GM18951 (cell line): ENCODE results near the gene UBP1.

ENCODE experiments used
- POLR2A ChIP-seq: IDR thresholded peaks from 4 replicates; pipeline ENCODE4 v1.6.1; 2011; ENCODE audit warnings: mild to moderate bottlenecking; ENCODE audit not compliant: insufficient read length, insufficient read depth; ENCODE audit errors: extremely low read depth
- in situ Hi-C: fragments of 300-500 bp; cut with MboI; formaldehyde crosslinking; loops from one replicate; pipeline ENCODE4 v1.12.0; 2022; ENCODE audit warnings: low sequenced_read_pairs, mixed read lengths, inconsistent platforms; ENCODE audit not compliant: unreplicated experiment

Gene UBP1

GRCh38 chr3:33391255-33391995 lies 48.8 kb downstream of the UBP1 start:
- no peak for TF ChIP-seq POLR2A
- in situ Hi-C loops, result no loop called here

GRCh38 chr3:33389908-33390307 lies 50.3 kb downstream of the UBP1 start:
- in situ Hi-C loops, result no loop called here
- TF ChIP-seq POLR2A, result no peak

- in situ Hi-C loops, result no loop called here
- TF ChIP-seq POLR2A, result no peak
Observed at GRCh38 chr3:33388374-33389100, 51.7 kb downstream of the UBP1 start.

GRCh38 chr3:33386631-33387030 lies 53.6 kb downstream of the UBP1 start:
- TF ChIP-seq POLR2A, result no peak
- in situ Hi-C loops, result no loop called here

GRCh38 chr3:33385423-33385822 lies 54.8 kb downstream of the UBP1 start:
- no peak for TF ChIP-seq POLR2A
- in situ Hi-C loops, result no loop called here

GRCh38 chr3:33383951-33384350 lies 56.3 kb downstream of the UBP1 start:
- in situ Hi-C loops, result no loop called here
- TF ChIP-seq POLR2A, result no peak

GRCh38 chr3:33380653-33381052 lies 59.6 kb downstream of the UBP1 start:
- TF ChIP-seq POLR2A, result no peak
- in situ Hi-C loops, result no loop called here

GRCh38 chr3:33377931-33378330 lies 62.3 kb downstream of the UBP1 start:
- in situ Hi-C loops, result no loop called here
- no peak for TF ChIP-seq POLR2A

- no peak for TF ChIP-seq POLR2A
Observed at GRCh38 chr3:33377489-33377888, 62.7 kb downstream of the UBP1 start.

GRCh38 chr3:33373082-33373437 lies 67.1 kb downstream of the UBP1 start:
- no peak for TF ChIP-seq POLR2A
- in situ Hi-C loops, result loop anchor here (25.0 kb wide), 1 partner anchor 386 kb away; no protein-coding TSS in a partner anchor

More at GRCh38 chr3:33377489-33377888, 62.7 kb downstream of the UBP1 start:
- in situ Hi-C loops, result no loop called here

- TF ChIP-seq POLR2A, result no peak
- in situ Hi-C loops, result loop anchor here (25.0 kb wide), 1 partner anchor 385 kb away; no protein-coding TSS in a partner anchor
Observed at GRCh38 chr3:33372218-33373081, 67.8 kb downstream of the UBP1 start.

GRCh38 chr3:33364531-33365128 lies 75.6 kb downstream of the UBP1 start:
- TF ChIP-seq POLR2A, result no peak
- in situ Hi-C loops, result loop anchor here (10.0 to 25.0 kb wide), 2 partner anchors 210 to 377 kb away; no protein-coding TSS in a partner anchor

GRCh38 chr3:33364060-33364459 lies 76.1 kb downstream of the UBP1 start:
- no peak for TF ChIP-seq POLR2A
- in situ Hi-C loops, result loop anchor here (10.0 to 25.0 kb wide), 2 partner anchors 209 to 377 kb away; no protein-coding TSS in a partner anchor
